Panc1 (cell line): ENCODE measurements around the gene MYADML2. TPM values are rescaled to one million over a fixed set of nuclear protein-coding genes. Genes with fewer than 3 reads are reported as not detected.

Experiments used
- ATAC-seq: fragments of 200-7000 bp; cut with Tn5 transposase; 2 replicates; pipeline ENCODE4 v1.9.1; 2020; ENCODE audit warnings: mild to moderate bottlenecking, moderate library complexity
- BruUV-seq: library from RNA; stranded (reverse); fragments of 400-500 nt; replicated peaks from 2 replicates; lab custom pipeline; 2021; lab: Mats Ljungman, UMichigan
- CTCF ChIA-PET: fragments of 300-600 bp; sonication (Branson Sonifier 250); formaldehyde crosslinking; loops from one replicate; lab custom pipeline; 2022; ENCODE audit warnings: antibody characterized with exemption; lab: Charles Lee
- POLR2A ChIA-PET: fragments of 300-600 bp; sonication (Branson Sonifier 250); formaldehyde crosslinking; loops from one replicate; lab custom pipeline; 2022; ENCODE audit warnings: antibody characterized with exemption; lab: Charles Lee
- DNase-seq: peaks from one replicate; pipeline ENCODE4 v3.0.0-alpha.2; 2010; ENCODE audit warnings: low read depth, low spot score
- H3K27ac ChIP-seq: 2 replicates; pipeline ENCODE4 v1.5.1; 2011; ENCODE audit warnings: mild to moderate bottlenecking, low read length, inconsistent platforms
- H3K27me3 ChIP-seq: fragments of 200-500 bp; sonication (Bioruptor generic); 2 replicates; pipeline ENCODE4 v1.6.0; 2014; ENCODE audit warnings: low read length, inconsistent platforms; ENCODE audit not compliant: control insufficient read depth, insufficient read depth
- H3K36me3 ChIP-seq: fragments of 200-500 bp; sonication (Bioruptor generic); 2 replicates; pipeline ENCODE4 v1.5.1; 2014; ENCODE audit warnings: inconsistent platforms, mild to moderate bottlenecking, low read length, moderate library complexity; ENCODE audit not compliant: control insufficient read depth, insufficient read depth
- H3K4me1 ChIP-seq: 2 replicates; pipeline ENCODE4 v1.5.1; 2011; ENCODE audit warnings: inconsistent platforms, mild to moderate bottlenecking, low read length, moderate library complexity; ENCODE audit not compliant: control insufficient read depth, insufficient read depth
- H3K4me3 ChIP-seq, 2 experiments: 2 replicates each; pipeline ENCODE4 v1.5.1; 2011 to 2012; ENCODE audit warnings: low read depth in 2 of 2, low read length in 2 of 2, mild to moderate bottlenecking in 2 of 2, inconsistent platforms in 1 of 2, moderate library complexity in 1 of 2
- H3K9me3 ChIP-seq: fragments of 200-500 bp; sonication (Bioruptor generic); 2 replicates; pipeline ENCODE4 v1.5.1; 2014; ENCODE audit warnings: low read depth, mild to moderate bottlenecking, inconsistent platforms, low read length, moderate library complexity; ENCODE audit not compliant: control insufficient read depth, insufficient read depth
- CTCF ChIP-seq: fragments of 450-650 bp; IDR thresholded peaks from 2 replicates; pipeline ENCODE4 v1.5.1; 2017; ENCODE audit warnings: mild to moderate bottlenecking
- POLR2AphosphoS5 ChIP-seq: IDR thresholded peaks from 2 replicates; pipeline ENCODE4 v1.6.1; 2012; ENCODE audit warnings: mild to moderate bottlenecking, low read depth, low read length, moderate library complexity
- SIN3A ChIP-seq: IDR thresholded peaks from 2 replicates; pipeline ENCODE4 v1.6.1; 2012; ENCODE audit warnings: low read depth, mild to moderate bottlenecking, low read length, moderate library complexity, borderline replicate concordance; ENCODE audit not compliant: insufficient read depth
- TCF7L2 ChIP-seq: IDR thresholded peaks from 2 replicates; pipeline ENCODE4 v1.6.1; 2011; ENCODE audit warnings: mild to moderate bottlenecking, low read depth, low read length, inconsistent platforms
- in situ Hi-C: cut with HindIII; loops from 2 replicates; pipeline ENCODE4 v1.10.0; 2016; ENCODE audit warnings: low sequenced_read_pairs, low pct_unique_long_range_greater_than_20kb
- intact Hi-C: fragments of 100-400 bp; cut with micrococcal nuclease; formaldehyde crosslinking; loops from one replicate; pipeline ENCODE4 v1.10.0; 2022; ENCODE audit not compliant: unreplicated experiment
- total RNA-seq: library from RNA; stranded (reverse); gene quantifications from one replicate; pipeline ENCODE4 v1.2.1, GENCODE V29; 2021; ENCODE audit not compliant: unreplicated experiment
- TF ChIP-seq, protein P1 (sequence below), 2 experiments: IDR thresholded peaks; 2 replicates each; pipeline ENCODE4 v1.6.1; 2011 to 2012; ENCODE audit warnings: low read depth in 2 of 2, control low read depth in 1 of 2, low read length in 1 of 2, mild to moderate bottlenecking in 1 of 2, moderate library complexity in 1 of 2; ENCODE audit not compliant: insufficient read depth in 1 of 2

The MYADML2 gene
- total RNA-seq, 1 experiment from 2014 or later, result not detected

GRCh38 chr17:81993729-81994592, 46.9 kb upstream of the MYADML2 start:
- ChIA-PET POLR2A (no interaction called here), CTCF (no interaction called here)
- no TSS peak for BruUV-seq
- Histone ChIP-seq H3K4me3 (no peak overlapping the region), H3K27ac (no peak overlapping the region), H3K36me3 (no peaks in the 10 kb centered on the region), H3K4me1 (peaks cover 20% of the 10 kb centered on the region), H3K9me3 (no peaks in the 10 kb centered on the region), H3K27me3 (no peaks in the 10 kb centered on the region)
- intact Hi-C loops (no loop called here), in situ Hi-C loops (no loop called here)
- DNase-seq (no peak), ATAC-seq (no peak)
- TF ChIP-seq POLR2AphosphoS5, result no peak
- no peak for TF ChIP-seq TCF7L2
- TF ChIP-seq CTCF, result no peak
- no peak for TF ChIP-seq SIN3A
- TF ChIP-seq, protein P1, sequence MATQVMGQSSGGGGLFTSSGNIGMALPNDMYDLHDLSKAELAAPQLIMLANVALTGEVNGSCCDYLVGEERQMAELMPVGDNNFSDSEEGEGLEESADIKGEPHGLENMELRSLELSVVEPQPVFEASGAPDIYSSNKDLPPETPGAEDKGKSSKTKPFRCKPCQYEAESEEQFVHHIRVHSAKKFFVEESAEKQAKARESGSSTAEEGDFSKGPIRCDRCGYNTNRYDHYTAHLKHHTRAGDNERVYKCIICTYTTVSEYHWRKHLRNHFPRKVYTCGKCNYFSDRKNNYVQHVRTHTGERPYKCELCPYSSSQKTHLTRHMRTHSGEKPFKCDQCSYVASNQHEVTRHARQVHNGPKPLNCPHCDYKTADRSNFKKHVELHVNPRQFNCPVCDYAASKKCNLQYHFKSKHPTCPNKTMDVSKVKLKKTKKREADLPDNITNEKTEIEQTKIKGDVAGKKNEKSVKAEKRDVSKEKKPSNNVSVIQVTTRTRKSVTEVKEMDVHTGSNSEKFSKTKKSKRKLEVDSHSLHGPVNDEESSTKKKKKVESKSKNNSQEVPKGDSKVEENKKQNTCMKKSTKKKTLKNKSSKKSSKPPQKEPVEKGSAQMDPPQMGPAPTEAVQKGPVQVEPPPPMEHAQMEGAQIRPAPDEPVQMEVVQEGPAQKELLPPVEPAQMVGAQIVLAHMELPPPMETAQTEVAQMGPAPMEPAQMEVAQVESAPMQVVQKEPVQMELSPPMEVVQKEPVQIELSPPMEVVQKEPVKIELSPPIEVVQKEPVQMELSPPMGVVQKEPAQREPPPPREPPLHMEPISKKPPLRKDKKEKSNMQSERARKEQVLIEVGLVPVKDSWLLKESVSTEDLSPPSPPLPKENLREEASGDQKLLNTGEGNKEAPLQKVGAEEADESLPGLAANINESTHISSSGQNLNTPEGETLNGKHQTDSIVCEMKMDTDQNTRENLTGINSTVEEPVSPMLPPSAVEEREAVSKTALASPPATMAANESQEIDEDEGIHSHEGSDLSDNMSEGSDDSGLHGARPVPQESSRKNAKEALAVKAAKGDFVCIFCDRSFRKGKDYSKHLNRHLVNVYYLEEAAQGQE (IDR thresholded peaks at IDR 0.05; ENCODE audit: insufficient read depth in 1 of 2, low read depth in 2 of 2, low read length in 1 of 2), result no peak

DNA sequence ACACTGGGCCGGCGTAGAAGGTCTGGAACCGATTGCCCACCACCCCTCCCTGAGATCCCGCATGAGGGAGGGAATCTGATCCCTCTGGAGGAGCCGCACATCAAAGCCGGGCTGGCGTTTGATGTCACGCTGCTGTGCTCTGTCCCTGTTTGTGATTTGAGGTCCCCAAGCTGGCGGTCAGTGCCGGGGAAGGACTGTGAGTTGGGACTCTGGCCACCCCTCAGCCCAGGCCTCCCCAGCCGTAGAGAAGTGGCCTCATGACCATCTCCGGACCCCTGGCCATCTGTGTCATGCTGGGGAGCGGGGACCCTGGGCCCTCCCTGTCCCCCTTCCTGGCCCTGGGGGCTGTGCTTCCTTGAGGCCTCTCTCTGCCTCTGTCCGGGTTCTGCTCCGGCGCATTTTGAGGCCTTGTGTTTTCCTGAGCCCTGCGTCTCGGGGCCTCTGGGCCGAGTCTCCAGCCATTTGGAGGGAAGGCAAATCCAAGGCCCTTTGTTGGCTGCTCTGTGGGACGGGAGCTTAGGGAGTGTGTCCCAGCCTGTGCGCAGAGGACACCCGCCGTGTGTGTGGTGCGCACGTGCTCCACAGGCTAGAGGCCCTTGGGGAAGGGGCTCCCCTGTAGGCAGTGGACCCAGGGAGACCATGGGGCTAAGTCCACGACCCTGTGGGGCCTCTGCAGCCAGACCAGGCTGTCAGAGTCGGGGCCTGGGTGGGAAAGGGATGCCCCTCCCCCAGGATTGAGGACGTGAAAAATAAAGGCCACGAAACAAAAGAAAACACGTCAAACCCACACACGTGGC, 45.5 kb upstream of the MYADML2 start:
- H3K27ac ChIP-seq, result peak overlapping the region; percentile 40
- in situ Hi-C loops, result no loop called here

More for the DNA sequence above, 45.5 kb upstream of the MYADML2 start:
- Histone ChIP-seq H3K4me3 (no peak overlapping the region), H3K9me3 (no peaks in the 10 kb centered on the region), H3K4me1 (peaks cover 20% of the 10 kb centered on the region), H3K27me3 (no peaks in the 10 kb centered on the region), H3K36me3 (no peaks in the 10 kb centered on the region)
- intact Hi-C loops, result no loop called here
- ATAC-seq (no peak), DNase-seq (no peak)
- ChIA-PET POLR2A (no interaction called here), CTCF (no interaction called here)
- TF ChIP-seq CTCF, result no peak
- TF ChIP-seq, protein P1 (IDR thresholded peaks at IDR 0.05; ENCODE audit: insufficient read depth in 1 of 2, low read depth in 2 of 2, low read length in 1 of 2), result no peak
- no peak for TF ChIP-seq SIN3A
- TF ChIP-seq TCF7L2, result no peak; the same call in 1 of the 2 replicates
- TF ChIP-seq POLR2AphosphoS5, result no peak
- no TSS peak for BruUV-seq
